NCI-H82 treated with DMSO at 0.1 percent for 48 hours (cell line): ENCODE data around the gene FAM72A.
"Not testable (repeated sequence)": the region's sequence is repeated elsewhere in the genome, so short reads cannot be mapped to it uniquely, and the experiment has no call there.

Source experiments
- DNase-seq: peaks from one replicate; lab custom pipeline; 2025; ENCODE audit not compliant: unreplicated experiment; lab: John Stamatoyannopoulos, UW

The FAM72A gene

GRCh38 chr1:206173110-206173719 lies 29.4 kb downstream of the FAM72A start:
- not testable (repeated sequence) for DNase-seq

- DNase-seq: not testable (repeated sequence)
These were observed 32.8 kb downstream of the FAM72A start for GRCh38 chr1:206169794-206170193.

DNA sequence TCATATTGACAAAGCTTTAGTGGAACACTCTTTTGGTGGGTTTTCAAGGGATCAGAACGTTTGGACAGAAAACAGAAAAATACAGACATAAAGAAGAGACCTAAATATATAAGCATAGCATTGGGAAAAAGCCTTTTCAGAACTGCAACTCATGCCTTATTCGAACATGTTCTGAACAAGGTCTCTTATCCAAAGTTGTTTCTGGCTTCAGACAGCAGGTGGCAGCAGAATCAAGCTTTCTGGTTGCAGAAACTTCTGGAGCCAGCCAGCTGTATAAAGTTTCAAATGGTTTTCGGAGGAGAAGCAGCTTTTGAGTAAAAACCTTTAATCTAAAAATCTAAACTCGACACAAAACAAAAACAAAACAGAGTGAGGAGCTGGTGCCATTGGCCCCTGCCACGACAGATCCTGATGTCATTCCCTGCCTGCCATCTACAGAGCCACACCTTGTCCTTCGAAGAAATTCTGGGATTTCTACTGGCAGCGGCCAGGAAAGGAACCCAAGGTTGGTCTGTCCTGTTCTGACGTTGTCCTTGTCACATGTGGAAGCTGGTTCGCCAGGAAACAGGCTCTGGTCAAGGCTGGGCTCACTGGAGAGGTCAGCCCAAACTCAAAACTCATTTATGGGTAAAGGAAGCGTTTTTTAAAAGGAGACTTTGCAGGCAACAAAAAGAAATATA lies 35.1 kb downstream of the FAM72A start:
- not testable (repeated sequence) for DNase-seq

DNA sequence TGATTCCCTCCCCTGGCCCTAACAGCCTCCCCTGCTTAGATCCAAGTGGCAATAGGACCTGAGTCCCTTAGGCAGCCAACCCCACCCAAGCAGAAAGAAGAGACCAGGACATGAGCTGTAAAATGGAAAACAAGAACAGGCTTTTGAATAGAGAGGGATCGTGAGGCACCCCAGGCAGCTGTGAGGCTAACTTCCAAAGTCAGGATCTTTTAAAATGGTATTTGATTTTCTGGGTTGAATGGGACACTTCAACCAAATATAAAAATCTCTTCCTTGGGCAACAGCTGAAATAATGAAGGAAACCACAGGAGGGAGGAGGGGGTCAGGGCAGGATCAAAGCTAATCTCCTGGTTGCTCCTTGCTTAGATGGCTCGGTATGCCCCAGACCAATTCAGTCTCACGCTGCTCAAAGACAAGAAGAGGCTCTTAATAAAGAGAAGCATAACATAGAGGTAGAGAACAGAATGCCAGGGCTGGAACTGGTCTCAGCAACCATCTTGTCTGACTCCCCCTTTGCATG lies 56.8 kb downstream of the FAM72A start:
- no peak for DNase-seq

DNA sequence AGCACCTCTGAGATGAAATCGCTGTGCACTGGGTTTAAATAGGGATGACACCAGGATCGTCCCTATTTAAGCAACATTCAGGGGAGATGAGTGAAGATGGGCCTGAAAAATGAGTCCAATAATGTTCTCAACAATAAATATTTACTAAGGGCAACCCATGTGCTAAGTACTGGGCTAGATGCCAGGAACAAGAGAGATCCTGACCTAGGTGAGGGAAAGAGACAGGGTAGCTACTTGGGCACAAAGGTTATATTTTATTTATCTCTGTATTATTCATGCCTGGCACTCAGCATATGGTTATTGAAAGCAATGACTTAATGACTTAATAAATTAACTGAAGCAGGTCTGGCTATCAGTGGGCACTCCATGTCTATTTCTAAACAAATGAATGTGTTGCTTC lies 58.0 kb downstream of the FAM72A start:
- no peak for DNase-seq

GRCh38 chr1:206143537-206144172 lies 59.0 kb downstream of the FAM72A start:
- peak; percentile 38 for DNase-seq

- no peak for DNase-seq
These were observed 59.9 kb downstream of the FAM72A start for GRCh38 chr1:206142770-206143169.

DNA sequence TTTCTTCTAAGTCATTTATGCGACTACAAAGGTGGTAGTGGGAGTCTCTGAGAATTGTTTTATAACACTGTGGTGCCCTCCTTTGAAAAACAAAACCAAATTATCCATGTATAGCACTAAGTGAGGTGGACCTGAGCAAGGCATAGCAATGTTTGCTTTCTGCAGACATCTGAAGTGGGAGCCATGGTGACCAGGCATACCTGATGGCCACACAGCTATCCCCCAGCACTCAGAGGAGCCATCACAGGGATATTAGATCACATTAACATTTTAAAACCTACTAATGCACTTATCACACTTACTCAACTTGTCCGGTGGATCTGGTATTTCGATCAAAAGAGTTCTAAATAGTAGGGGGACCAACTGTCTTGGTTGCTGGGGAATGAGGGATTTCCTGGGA lies 60.6 kb downstream of the FAM72A start:
- no peak for DNase-seq

- DNase-seq: no peak
These were observed 66.4 kb downstream of the FAM72A start for GRCh38 chr1:206136241-206136640.
